ENCODE data around the gene RETSAT. TPM values are rescaled to one million over a fixed set of nuclear protein-coding genes. Genes with fewer than 3 reads are reported as not detected.

Gene RETSAT
- total and polyA plus RNA-seq, 2 of the 13 experiments (the other 11 are each of a cell fraction or from before 2014, with no cell fraction given), result 46.7 to 61.0 TPM

DNA sequence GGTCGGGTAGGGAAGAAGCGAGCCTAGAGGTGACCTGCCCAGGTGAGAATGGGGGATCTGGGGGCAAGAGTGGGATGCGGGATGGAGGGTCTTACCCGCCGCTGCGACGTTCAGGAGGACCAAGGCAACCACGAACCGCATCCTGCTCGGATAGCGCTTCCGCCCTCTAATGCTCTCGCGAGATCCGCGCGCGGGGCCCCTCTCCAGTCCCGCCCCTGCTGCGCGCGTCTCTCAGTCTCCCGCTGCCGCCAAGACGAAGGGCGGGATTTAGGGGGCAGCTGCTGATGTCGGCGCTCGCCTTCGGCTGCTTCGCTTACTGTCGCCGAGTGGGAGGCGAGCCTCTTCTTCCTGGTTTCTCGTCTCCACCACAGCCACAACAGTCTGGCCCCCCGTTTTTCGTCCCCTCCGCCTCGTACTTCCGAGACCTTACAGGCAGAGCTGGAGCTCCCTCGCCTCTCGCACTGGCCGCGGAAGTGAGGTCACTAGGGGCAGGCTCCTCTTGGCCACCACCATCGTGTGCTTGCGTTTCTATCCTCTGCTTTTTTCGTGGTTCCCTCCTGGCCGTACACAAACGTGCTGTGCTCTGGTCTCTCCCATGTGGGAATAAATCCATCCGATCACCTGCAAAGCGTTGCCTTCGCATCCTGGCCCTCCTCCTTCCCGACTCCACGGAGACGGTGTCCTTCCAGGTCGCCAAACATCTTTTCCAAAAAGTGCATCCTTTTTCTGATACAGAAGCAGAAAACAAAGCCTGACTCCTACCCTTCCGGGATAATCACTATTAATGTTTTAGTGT, 26.3 kb downstream of the RETSAT start, which contains the start of gene TGOLN2 (continued):
- TF ChIP-seq, protein P1, sequence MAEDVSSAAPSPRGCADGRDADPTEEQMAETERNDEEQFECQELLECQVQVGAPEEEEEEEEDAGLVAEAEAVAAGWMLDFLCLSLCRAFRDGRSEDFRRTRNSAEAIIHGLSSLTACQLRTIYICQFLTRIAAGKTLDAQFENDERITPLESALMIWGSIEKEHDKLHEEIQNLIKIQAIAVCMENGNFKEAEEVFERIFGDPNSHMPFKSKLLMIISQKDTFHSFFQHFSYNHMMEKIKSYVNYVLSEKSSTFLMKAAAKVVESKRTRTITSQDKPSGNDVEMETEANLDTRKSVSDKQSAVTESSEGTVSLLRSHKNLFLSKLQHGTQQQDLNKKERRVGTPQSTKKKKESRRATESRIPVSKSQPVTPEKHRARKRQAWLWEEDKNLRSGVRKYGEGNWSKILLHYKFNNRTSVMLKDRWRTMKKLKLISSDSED (CRISPR knock-in tag; IDR thresholded peaks at IDR 0.05), result no peak
- peak; percentile 53 for TF ChIP-seq HNF4A (CRISPR knock-in tag; IDR thresholded peaks at IDR 0.05)
- peak; percentile 92; the same call in 1 of the 2 replicates for TF ChIP-seq WIZ (CRISPR knock-in tag; IDR thresholded peaks at IDR 0.05)
- no peak; the same call in 1 of the 2 replicates for TF ChIP-seq AKAP8 (CRISPR knock-in tag; IDR thresholded peaks at IDR 0.05)
- TF ChIP-seq CREB1 (IDR thresholded peaks at IDR 0.05), result peak; percentile 75
- peak; percentile 93 for TF ChIP-seq CREB1 (CRISPR knock-in tag; IDR thresholded peaks at IDR 0.05)
- TF ChIP-seq ZFP41 (CRISPR knock-in tag; IDR thresholded peaks at IDR 0.05; ENCODE audit: borderline replicate concordance), result peak; percentile 91; the same call in 1 of the 2 replicates
- TF ChIP-seq, protein P2, sequence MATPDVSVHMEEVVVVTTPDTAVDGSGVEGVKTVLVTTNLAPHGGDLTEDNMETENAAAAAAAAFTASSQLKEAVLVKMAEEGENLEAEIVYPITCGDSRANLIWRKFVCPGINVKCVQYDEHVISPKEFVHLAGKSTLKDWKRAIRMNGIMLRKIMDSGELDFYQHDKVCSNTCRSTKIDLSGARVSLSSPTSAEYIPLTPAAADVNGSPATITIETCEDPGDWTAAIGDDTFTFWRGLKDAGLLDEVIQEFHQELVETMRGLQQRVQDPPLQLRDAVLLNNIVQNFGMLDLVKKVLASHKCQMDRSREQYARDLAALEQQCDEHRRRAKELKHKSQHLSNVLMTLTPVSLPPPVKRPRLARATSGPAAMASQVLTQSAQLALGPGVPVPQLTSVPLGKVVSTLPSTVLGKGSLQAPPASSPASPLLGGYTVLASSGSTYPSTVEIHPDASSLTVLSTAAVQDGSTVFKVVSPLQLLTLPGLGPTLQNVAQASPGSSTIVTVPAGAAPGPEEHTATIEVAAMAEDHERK (CRISPR knock-in tag; IDR thresholded peaks at IDR 0.05; ENCODE audit: low read depth), result no peak
- peak; percentile 79; the same call in 1 of the 2 replicates for TF ChIP-seq IRF2 (CRISPR knock-in tag; IDR thresholded peaks at IDR 0.05)
- peak; percentile 93; the same call in 1 of the 2 replicates for TF ChIP-seq EED (CRISPR knock-in tag; IDR thresholded peaks at IDR 0.05)
- TF ChIP-seq, protein P3, sequence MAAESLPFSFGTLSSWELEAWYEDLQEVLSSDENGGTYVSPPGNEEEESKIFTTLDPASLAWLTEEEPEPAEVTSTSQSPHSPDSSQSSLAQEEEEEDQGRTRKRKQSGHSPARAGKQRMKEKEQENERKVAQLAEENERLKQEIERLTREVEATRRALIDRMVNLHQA (CRISPR knock-in tag; IDR thresholded peaks at IDR 0.05), result 0 out of 2 replicates have a peak, but pooled peaks have one; percentile 11
- peak; percentile 89; the same call in 1 of the 2 replicates for TF ChIP-seq ZBTB20 (CRISPR knock-in tag; IDR thresholded peaks at IDR 0.05; ENCODE audit: borderline replicate concordance, low read depth)
- TF ChIP-seq CENPT (CRISPR knock-in tag; IDR thresholded peaks at IDR 0.05; ENCODE audit: low read depth), result peak; percentile 76
- no peak for TF ChIP-seq SYNCRIP (IDR thresholded peaks at IDR 0.05; ENCODE audit: insufficient read depth, low read depth, low read length)
- TF ChIP-seq RBM39 (IDR thresholded peaks at IDR 0.05; ENCODE audit: low read depth, low read length, poor library complexity, severe bottlenecking), result peak; percentile 94
- TF ChIP-seq, protein P4, sequence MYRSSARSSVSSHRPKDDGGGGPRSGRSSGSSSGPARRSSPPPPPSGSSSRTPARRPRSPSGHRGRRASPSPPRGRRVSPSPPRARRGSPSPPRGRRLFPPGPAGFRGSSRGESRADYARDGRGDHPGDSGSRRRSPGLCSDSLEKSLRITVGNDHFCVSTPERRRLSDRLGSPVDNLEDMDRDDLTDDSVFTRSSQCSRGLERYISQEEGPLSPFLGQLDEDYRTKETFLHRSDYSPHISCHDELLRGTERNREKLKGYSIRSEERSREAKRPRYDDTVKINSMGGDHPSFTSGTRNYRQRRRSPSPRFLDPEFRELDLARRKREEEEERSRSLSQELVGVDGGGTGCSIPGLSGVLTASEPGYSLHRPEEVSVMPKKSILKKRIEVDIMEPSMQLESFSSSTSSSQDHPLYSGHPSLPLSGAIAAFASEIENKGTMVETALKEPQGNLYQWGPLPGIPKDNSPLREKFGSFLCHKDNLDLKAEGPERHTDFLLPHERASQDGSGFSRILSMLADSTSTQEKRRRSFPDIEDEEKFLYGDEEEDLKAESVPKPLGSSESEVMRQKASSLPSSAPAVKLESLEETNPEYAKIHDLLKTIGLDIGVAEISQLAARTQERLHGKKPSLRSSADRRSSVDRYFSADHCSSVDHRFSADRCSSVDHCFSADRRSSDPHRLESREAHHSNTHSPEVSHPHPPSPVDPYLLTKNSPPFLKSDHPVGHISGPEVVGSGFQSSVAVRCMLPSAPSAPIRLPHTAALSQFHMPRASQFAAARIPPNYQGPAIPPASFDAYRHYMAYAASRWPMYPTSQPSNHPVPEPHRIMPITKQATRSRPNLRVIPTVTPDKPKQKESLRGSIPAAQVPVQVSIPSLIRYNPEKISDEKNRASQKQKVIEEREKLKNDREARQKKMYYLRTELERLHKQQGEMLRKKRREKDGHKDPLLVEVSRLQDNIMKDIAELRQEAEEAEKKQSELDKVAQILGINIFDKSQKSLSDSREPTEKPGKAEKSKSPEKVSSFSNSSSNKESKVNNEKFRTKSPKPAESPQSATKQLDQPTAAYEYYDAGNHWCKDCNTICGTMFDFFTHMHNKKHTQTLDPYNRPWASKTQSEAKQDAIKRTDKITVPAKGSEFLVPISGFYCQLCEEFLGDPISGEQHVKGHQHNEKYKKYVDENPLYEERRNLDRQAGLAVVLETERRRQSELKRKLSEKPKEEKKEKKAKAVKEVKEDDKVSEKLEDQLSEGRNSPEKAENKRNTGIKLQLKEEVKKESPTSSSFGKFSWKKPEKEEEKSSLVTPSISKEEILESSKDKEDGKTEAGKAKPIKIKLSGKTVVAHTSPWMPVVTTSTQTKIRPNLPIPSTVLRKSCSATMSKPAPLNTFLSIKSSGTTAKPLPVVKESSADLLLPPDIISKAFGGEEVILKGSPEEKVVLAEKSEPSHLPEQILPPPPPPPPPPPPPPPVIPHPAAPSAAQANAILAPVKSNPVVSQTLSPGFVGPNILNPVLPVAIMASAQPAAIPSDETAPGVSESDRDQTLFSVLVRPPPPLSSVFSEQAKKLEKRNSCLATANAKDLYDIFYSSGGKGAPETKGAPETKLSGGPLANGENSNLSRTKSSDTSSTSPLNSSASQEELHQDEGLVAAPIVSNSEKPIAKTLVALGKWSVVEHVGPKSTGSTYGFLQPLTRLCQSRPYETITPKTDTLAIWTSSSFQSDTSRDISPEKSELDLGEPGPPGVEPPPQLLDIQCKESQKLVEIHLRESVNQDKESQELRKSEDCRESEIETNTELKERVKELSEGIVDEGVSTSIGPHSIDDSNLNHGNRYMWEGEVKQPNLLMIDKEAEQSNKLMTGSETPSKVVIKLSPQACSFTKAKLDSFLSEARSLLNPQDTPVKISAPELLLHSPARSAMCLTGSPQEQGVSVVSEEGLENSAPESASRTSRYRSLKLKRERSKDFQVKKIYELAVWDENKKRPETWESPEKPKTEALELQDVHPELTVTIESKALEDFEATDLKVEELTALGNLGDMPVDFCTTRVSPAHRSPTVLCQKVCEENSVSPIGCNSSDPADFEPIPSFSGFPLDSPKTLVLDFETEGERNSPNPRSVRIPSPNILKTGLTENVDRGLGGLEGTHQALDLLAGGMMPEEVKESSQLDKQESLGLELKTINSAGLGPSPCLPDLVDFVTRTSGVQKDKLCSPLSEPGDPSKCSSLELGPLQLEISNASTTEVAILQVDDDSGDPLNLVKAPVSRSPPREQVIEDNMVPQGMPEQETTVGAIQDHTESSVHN (CRISPR knock-in tag; IDR thresholded peaks at IDR 0.05), result peak; percentile 94; the same call in 1 of the 2 replicates
- peak; percentile 84 for TF ChIP-seq HIVEP1 (CRISPR knock-in tag; IDR thresholded peaks at IDR 0.05)
- TF ChIP-seq ZNF546 (CRISPR knock-in tag; conservative IDR thresholded peaks at IDR 0.05), result peak; percentile 92

Data from HepG2 (cell line).